HCT116 (cell line): ENCODE measurements around the gene CACNB3. TPM values are rescaled to one million over a fixed set of nuclear protein-coding genes. Genes with fewer than 3 reads are reported as not detected.

Source experiments
- ATAC-seq: fragments of 200-7000 bp; cut with Tn5 transposase; 2 replicates; pipeline ENCODE4 v1.9.1; 2020; ENCODE audit warnings: mild to moderate bottlenecking, moderate library complexity
- BruUV-seq: library from RNA; stranded (reverse); fragments of 400-500 nt; replicated peaks from 2 replicates; lab custom pipeline; 2021; lab: Mats Ljungman, UMichigan
- CTCF ChIA-PET: fragments of 300-600 bp; sonication (Branson Sonifier 250); formaldehyde crosslinking; loops from one replicate; lab custom pipeline; 2021; ENCODE audit warnings: antibody characterized with exemption; lab: Charles Lee
- POLR2A ChIA-PET: fragments of 300-600, 350-600 bp; sonication (Branson Sonifier 250); formaldehyde crosslinking; loops from one replicate; lab custom pipeline; 2021; ENCODE audit warnings: antibody characterized with exemption; lab: Charles Lee
- RAD21 ChIA-PET, 2 experiments: fragments of 300-600 bp; sonication (Branson Sonifier 250); formaldehyde crosslinking; loops; one replicate each; lab custom pipeline; 2023; ENCODE audit warnings: low total read pairs in 2 of 2; ENCODE audit not compliant: uncharacterized antibody in 2 of 2, unreplicated experiment in 2 of 2, low non-redundant PET in 1 of 2; lab: Charles Lee
- DNase-seq: peaks from one replicate; pipeline ENCODE4 v3.0.0-alpha.2; 2010; ENCODE audit warnings: low read depth, low spot score
- H2AFZ ChIP-seq: fragments of 200-600 bp; shearing (Covaris generic), sonication (generic); 2 replicates; pipeline ENCODE4 v1.6.1; 2017; ENCODE audit warnings: low read depth, mixed run types, mixed read lengths, antibody characterized with exemption, low read length; ENCODE audit not compliant: poor library complexity, severe bottlenecking
- H3K27ac ChIP-seq: 2 replicates; pipeline ENCODE4 v1.5.1; 2012; ENCODE audit warnings: low read depth, low read length
- H3K27me3 ChIP-seq: fragments of 200-600 bp; sonication (generic); 2 replicates; pipeline ENCODE4 v1.6.1; 2016; ENCODE audit warnings: mixed run types, low read length, mixed read lengths; ENCODE audit not compliant: insufficient read depth
- H3K36me3 ChIP-seq, 2 experiments: fragments of 200-500 bp in 1 of 2; fragments of 200-600 bp in 1 of 2; sonication (Bioruptor generic) in 1 of 2; sonication (generic) in 1 of 2; 2 replicates each; pipeline versions ENCODE4 v1.5.1 to v1.6.1; 2014 to 2016; ENCODE audit warnings: low read length in 2 of 2, inconsistent platforms in 1 of 2, mixed read lengths in 1 of 2, mixed run types in 1 of 2; ENCODE audit not compliant: insufficient read depth in 2 of 2, control insufficient read depth in 1 of 2
- H3K4me1 ChIP-seq, 2 experiments: fragments of 200-600 bp in 1 of 2; sonication (generic) in 1 of 2; 2 replicates each; pipeline versions ENCODE4 v1.5.1 to v1.6.1; 2012 to 2017; ENCODE audit warnings: low read length in 2 of 2, inconsistent platforms in 1 of 2, mild to moderate bottlenecking in 1 of 2, mixed read lengths in 1 of 2, mixed run types in 1 of 2, moderate library complexity in 1 of 2; ENCODE audit not compliant: insufficient read depth in 2 of 2, control insufficient read depth in 1 of 2
- H3K4me2 ChIP-seq: fragments of 200-600 bp; sonication (generic); 2 replicates; pipeline ENCODE4 v1.6.1; 2017; ENCODE audit warnings: mixed run types, low read length, mixed read lengths
- H3K4me3 ChIP-seq, 2 experiments: fragments of 200-600 bp in 1 of 2; sonication (generic) in 1 of 2; replicated peaks in 1 of 2; 2 replicates each; pipeline ENCODE4 v1.5.1; 2011 to 2016; ENCODE audit warnings: low read length in 2 of 2, control low read depth in 1 of 2, low read depth in 1 of 2, mild to moderate bottlenecking in 1 of 2, mixed read lengths in 1 of 2, mixed run types in 1 of 2
- H3K79me2 ChIP-seq: fragments of 200-600 bp; sonication (generic); 2 replicates; pipeline ENCODE4 v1.6.1; 2017; ENCODE audit warnings: mild to moderate bottlenecking, mixed run types, low read length, moderate library complexity, mixed read lengths; ENCODE audit not compliant: insufficient read depth
- H3K9ac ChIP-seq: fragments of 200-600 bp; sonication (generic); 2 replicates; pipeline ENCODE4 v1.6.1; 2016; ENCODE audit warnings: low read length, mixed read lengths
- H3K9me2 ChIP-seq: fragments of 200-600 bp; sonication (generic), shearing (Covaris generic); 2 replicates; pipeline ENCODE4 v1.6.1; 2017; ENCODE audit warnings: mixed run types, mild to moderate bottlenecking, moderate library complexity; ENCODE audit not compliant: insufficient read depth
- H3K9me3 ChIP-seq, 2 experiments: fragments of 200-500 bp in 1 of 2; fragments of 200-600 bp in 1 of 2; sonication (Bioruptor generic) in 1 of 2; sonication (generic) in 1 of 2; 2 replicates each; pipeline ENCODE4 v1.6.1; 2014 to 2017; ENCODE audit warnings: low read length in 2 of 2, mixed read lengths in 2 of 2, inconsistent platforms in 1 of 2, low read depth in 1 of 2, mild to moderate bottlenecking in 1 of 2, mixed run types in 1 of 2, moderate library complexity in 1 of 2; ENCODE audit not compliant: control insufficient read depth in 1 of 2, insufficient read depth in 1 of 2
- H4K20me1 ChIP-seq: fragments of 200-600 bp; sonication (generic), shearing (Covaris generic); 2 replicates; pipeline ENCODE4 v1.6.1; 2017; ENCODE audit warnings: mixed run types, mild to moderate bottlenecking, moderate library complexity; ENCODE audit not compliant: insufficient read depth
- ELF1 ChIP-seq: IDR thresholded peaks from 2 replicates; pipeline ENCODE4 v1.6.1; 2012; ENCODE audit warnings: low read depth, borderline replicate concordance
- EZH2 ChIP-seq: fragments of 200-600 bp; sonication (generic); IDR thresholded peaks from 2 replicates; pipeline ENCODE4 v1.6.1; 2017; ENCODE audit warnings: antibody characterized with exemption, mixed run types
- JUND ChIP-seq: IDR thresholded peaks from 2 replicates; pipeline ENCODE4 v1.6.1; 2012
- POLR2A ChIP-seq: IDR thresholded peaks from 2 replicates; pipeline ENCODE4 v1.7.0; 2011; ENCODE audit warnings: borderline replicate concordance; ENCODE audit not compliant: insufficient read depth, insufficient read length; ENCODE audit errors: extremely low read depth
- POLR2AphosphoS5 ChIP-seq: IDR thresholded peaks from 2 replicates; pipeline ENCODE4 v1.6.1; 2011; ENCODE audit warnings: mild to moderate bottlenecking, low read depth, low read length, moderate library complexity
- RAD21 ChIP-seq: IDR thresholded peaks from 2 replicates; pipeline ENCODE4 v1.6.1; 2012; ENCODE audit warnings: low read depth, mild to moderate bottlenecking
- SIN3A ChIP-seq: IDR thresholded peaks from 2 replicates; pipeline ENCODE4 v1.6.1; 2012; ENCODE audit warnings: low read depth
- ZFX ChIP-seq: fragments of 450-650 bp; IDR thresholded peaks from 2 replicates; pipeline ENCODE4 v1.6.1; 2017
- intact Hi-C: fragments of 100-400 bp; cut with micrococcal nuclease; formaldehyde crosslinking; loops from 2 replicates; pipeline ENCODE4 v1.10.0; 2022
- total RNA-seq: library from RNA; stranded (reverse); gene quantifications from one replicate; pipeline ENCODE4 v1.2.1, GENCODE V29; 2021; ENCODE audit not compliant: unreplicated experiment
- TF ChIP-seq, protein P1 (sequence below), 3 experiments: fragments of 200-600 bp in 1 of 3; sonication (generic) in 1 of 3; IDR thresholded peaks in 2 of 3; conservative IDR thresholded peaks in 1 of 3; 2 replicates each; pipeline ENCODE4 v1.5.1; 2012 to 2017; ENCODE audit warnings: low read depth in 2 of 3, low read length in 2 of 3, antibody characterized with exemption in 1 of 3, borderline replicate concordance in 1 of 3, control low read depth in 1 of 3, mild to moderate bottlenecking in 1 of 3, mixed read lengths in 1 of 3, mixed run types in 1 of 3, moderate library complexity in 1 of 3; ENCODE audit not compliant: insufficient read depth in 1 of 3
- TF ChIP-seq, protein P2 (sequence below): IDR thresholded peaks from 2 replicates; pipeline ENCODE4 v1.6.1; 2012

CACNB3 gene
- total RNA-seq, 1 experiment from 2014 or later = 22.0 TPM

DNA sequence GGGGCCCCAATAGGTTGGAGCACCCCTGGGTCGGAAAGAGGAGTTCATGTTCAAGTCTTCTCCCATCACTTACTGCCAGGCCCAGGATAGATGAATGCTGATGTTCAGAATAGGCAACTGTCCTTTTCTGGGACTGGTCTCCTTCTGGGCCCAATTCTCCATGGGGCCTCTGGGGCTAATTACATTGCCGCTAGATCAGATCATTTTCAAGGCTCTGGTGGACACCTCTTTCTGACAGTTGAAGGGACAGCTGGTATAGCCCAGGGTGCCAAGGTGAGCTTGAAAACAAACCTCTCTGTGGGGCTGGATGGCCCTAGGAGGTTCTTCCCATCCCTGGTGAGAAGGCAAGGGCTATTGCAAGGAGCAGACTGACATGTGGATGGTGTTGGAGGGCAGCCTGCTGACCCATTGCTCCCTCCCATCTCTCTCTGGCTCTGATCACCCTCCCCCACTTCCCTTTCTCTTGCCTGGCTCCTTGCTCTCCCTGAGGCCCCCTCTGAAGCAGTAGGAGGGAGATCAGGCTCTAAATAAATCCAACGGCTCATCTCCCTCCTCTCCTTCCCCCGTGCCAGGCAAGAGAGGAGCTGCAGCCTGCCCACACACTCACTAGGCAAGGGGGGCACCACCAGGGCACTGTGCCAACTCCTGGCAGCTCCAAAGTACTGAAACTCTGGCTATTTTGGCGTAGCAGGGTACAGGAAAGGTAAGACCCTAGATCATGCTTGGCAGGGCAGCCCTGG lies 1.9 kb downstream of the CACNB3 start:
- Histone ChIP-seq H3K9me2 (no peaks in the 10 kb centered on the region), H3K4me3 (no peak overlapping the region), H3K9me3 (no peaks in the 10 kb centered on the region), H3K27me3 (no peaks in the 10 kb centered on the region), H3K9ac (no peak overlapping the region), H3K36me3 (peaks cover 0 to 7% of the 10 kb centered on the region in 2 experiments; a peak in 1 of 4 replicates), H4K20me1 (no peaks in the 10 kb centered on the region), H2AFZ (no peak overlapping the region), H3K4me1 (peaks cover 16 to 32% of the 10 kb centered on the region in 2 experiments), H3K79me2 (no peaks in the 10 kb centered on the region), H3K4me2 (no peak overlapping the region), H3K27ac (no peak overlapping the region)
- intact Hi-C loops = no loop called here
- DNase-seq = no peak
- RAD21 ChIA-PET = no interaction called here
- no peak for ATAC-seq
- CTCF ChIA-PET = interaction anchor here (0.6 to 1.9 kb wide), 3 partner anchors 67 to 1053 kb away, joined by 3 to 5 read pairs (median 3); no protein-coding TSS in a partner anchor
- POLR2A ChIA-PET = interaction anchor here (1.4 kb wide), 1 partner anchor 12 kb away, joined by 3 read pairs; no protein-coding TSS in a partner anchor
- TF ChIP-seq EZH2 = no peak
- no peak for TF ChIP-seq POLR2A
- no peak for TF ChIP-seq SIN3A
- no peak for TF ChIP-seq JUND
- no peak for TF ChIP-seq POLR2AphosphoS5
- TF ChIP-seq ZFX = no peak
- TF ChIP-seq, protein P1, sequence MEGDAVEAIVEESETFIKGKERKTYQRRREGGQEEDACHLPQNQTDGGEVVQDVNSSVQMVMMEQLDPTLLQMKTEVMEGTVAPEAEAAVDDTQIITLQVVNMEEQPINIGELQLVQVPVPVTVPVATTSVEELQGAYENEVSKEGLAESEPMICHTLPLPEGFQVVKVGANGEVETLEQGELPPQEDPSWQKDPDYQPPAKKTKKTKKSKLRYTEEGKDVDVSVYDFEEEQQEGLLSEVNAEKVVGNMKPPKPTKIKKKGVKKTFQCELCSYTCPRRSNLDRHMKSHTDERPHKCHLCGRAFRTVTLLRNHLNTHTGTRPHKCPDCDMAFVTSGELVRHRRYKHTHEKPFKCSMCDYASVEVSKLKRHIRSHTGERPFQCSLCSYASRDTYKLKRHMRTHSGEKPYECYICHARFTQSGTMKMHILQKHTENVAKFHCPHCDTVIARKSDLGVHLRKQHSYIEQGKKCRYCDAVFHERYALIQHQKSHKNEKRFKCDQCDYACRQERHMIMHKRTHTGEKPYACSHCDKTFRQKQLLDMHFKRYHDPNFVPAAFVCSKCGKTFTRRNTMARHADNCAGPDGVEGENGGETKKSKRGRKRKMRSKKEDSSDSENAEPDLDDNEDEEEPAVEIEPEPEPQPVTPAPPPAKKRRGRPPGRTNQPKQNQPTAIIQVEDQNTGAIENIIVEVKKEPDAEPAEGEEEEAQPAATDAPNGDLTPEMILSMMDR (IDR thresholded peaks at IDR 0.05 in 2 of 3, conservative IDR thresholded peaks at IDR 0.05 in 1 of 3; ENCODE audit: borderline replicate concordance in 1 of 3, insufficient read depth in 1 of 3, low read depth in 2 of 3, low read length in 2 of 3) = no peak
- no peak for TF ChIP-seq ELF1
- no peak for TF ChIP-seq RAD21
- TF ChIP-seq, protein P2, sequence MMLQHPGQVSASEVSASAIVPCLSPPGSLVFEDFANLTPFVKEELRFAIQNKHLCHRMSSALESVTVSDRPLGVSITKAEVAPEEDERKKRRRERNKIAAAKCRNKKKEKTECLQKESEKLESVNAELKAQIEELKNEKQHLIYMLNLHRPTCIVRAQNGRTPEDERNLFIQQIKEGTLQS = no peak
- TF ChIP-seq, all 23 proteins: peak for 0
- BruUV-seq = no TSS peak
